ENCODE measurements around the gene MRPL12.

The MRPL12 gene

DNA sequence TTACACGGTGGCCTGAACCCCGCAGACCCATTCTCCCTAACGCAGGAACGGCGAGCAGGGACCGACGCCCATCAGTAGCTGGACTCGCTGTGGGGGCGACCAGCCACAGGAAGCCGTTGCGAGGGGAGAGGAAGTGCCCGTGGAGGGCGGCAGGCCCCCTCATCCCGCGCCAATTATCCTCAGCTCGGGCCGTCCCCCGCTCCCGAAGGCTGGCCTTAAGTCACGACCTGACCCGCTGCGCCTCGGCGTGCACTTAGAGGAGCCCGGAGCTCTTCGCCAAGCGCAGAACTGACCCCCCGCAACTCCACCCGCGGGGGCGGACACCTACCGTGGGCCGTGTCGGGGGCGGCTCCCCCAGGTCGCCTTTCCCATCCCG lies 20.0 kb upstream of the MRPL12 start:
- DNase-seq: no peak

DNA sequence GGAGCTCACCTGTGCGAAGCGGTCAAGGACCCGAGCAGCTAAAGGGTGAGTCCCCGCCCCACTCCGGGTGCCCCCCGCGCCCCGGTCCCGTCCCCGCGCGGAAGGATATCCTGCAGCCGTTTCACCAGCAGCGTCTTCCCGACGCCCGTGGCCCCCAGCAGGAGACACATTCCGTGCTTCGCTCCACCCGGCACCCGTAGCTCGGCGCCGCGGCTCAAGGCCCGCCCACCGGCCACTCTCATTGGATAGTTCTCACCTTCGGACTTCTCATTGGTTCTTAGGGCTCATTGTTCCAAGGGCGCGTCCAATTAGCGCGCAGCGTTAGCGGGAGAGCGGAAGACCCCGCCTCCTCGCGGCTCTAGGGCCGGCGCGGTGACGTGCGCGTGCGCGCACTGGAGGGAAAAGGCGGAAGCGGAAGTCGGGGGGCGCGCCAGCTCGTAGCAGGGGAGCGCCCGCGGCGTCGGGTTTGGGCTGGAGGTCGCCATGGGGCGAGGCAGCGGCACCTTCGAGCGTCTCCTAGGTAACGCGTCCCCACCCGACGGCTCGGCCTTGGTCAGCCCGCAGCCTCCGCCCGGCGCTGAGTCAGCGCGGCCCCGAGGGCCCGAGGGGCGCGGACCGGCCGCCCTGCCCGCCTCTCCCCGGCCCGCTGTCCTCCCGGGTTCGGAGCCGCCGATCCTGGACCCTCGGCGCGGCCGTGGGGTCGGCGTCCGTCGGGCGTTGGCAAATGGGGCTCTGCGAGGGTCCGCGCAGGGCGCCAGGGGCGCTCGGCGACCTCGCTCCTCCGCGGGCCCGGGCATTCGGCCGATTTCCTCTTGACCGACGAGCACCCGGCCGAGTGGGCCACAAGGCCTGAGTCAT lies 19.4 kb upstream of the MRPL12 start, which contains the start of the genes ARL16 and HGS:
Gene ARL16, minus strand, starts transcription at position 214 of the 858 bp plus-strand sequence. Its CDS starts 44 bp downstream, at position 170.
Gene HGS, plus strand, starts transcription at position 428 of the 858 bp plus-strand sequence. Its CDS starts 56 bp downstream, at position 484.
- DNase-seq: peak; percentile 98

DNA sequence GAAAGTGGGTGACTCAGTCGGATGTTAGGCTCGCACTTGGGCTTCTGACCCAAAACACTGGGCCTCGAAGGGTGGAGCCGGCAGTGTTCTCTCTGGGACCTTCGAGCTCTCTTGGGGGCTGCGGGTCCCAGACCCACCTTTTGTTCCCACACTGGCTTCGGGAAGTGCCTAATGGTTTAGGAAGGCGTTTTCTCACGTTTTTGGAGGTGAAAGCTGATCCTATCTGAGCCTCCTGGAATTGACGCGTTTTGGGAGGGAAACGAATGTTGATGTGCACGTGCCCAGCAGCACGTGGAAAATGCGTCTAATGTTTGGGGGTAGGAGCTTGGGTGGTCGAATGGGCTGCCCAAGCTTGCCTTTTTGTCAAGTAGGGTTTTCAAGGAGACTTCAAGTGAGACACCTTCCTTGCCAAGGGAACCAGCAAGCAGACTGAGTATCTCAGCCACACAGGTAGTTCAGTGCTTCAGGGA lies 18.7 kb upstream of the MRPL12 start:
- no peak for DNase-seq

DNA sequence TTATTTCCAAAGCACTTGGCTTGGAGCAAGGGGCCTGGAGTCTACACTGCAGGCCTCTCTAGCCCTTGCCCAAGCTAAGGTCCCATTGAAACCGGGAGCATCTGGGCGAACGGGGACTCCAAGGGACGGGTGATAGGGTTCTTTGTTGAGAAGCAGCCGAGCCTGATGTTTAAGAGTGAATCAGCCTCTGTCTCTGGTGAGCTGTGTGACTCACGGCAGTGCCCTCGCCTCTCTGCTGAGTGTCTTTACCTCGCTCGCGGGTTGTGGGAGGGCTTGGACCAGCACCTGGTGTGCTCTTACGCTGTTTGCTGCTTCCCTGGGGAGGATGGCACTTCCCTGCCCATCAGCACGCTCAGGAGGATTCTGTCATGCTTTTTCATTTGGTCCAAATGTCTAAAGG lies 18.1 kb upstream of the MRPL12 start:
- no peak for DNase-seq

GRCh38 chr17:81686614-81687013 lies 16.6 kb upstream of the MRPL12 start:
- DNase-seq: no peak

GRCh38 chr17:81687770-81688541 lies 15.2 kb upstream of the MRPL12 start:
- DNase-seq: no peak

DNA sequence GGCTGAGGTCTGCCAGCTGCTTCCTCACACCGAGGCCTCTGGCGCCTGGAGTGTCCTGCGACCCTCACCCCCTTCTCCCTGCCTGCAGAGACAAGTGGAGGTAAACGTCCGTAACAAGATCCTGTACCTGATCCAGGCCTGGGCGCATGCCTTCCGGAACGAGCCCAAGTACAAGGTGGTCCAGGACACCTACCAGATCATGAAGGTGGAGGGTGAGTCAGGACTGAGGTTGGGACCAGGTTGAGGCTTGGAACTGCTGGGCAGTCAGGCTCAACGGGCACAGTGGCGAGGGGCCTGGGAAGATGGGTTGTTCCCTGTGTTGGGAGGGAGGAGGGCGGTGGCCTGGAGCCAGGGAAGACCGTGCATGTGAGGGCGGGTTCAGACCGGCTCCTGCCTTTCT lies 14.6 kb upstream of the MRPL12 start:
- DNase-seq: no peak

GRCh38 chr17:81690066-81690465 lies 13.1 kb upstream of the MRPL12 start:
- no peak for DNase-seq

DNA sequence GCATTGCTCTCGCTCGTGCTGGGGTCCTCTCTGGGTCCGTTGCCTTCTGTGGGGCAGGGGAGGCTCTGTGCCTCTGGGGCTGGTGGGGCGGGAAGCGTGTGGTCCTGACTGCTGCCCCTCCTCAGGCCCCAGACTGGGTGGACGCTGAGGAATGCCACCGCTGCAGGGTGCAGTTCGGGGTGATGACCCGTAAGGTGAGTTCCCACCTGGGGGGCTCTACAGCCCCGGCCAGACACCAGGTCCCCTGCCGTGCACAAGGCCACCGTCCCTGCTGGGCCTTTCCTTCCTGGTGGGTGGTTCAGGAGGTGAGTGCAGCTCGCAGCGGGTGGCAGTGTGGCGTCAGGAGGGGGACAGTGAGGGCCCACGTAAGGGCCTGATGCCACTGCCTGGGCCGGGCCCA lies 12.6 kb upstream of the MRPL12 start:
- no peak for DNase-seq

GRCh38 chr17:81691196-81691595 lies 12.0 kb upstream of the MRPL12 start:
- no peak for DNase-seq

DNA sequence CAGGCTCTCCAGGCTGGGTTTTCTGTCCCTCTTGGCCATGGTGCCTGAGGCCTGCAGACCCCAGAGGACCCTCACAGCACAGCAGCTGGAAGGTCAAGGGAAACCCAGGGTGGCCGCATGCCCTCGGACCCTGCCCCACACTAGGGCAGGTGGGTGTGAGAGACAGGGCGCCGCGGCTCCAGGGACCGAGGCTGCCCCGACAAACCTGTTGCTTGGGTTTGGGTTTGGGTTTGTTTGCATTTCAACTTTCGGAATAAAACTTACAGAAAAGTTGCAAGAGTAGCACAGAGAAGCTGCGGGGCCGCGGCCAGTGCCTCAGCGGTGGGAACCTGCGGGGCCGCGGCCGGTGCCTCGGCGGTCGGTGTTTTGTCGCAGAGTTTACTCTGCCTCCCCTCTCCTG lies 11.6 kb upstream of the MRPL12 start:
- no peak for DNase-seq

GRCh38 chr17:81693509-81694210 lies 9.5 kb upstream of the MRPL12 start:
- DNase-seq: no peak

GRCh38 chr17:81694810-81695209 lies 8.4 kb upstream of the MRPL12 start:
- DNase-seq: no peak

- DNase-seq: no peak
Measured at GRCh38 chr17:81695211-81695610, 8.0 kb upstream of the MRPL12 start.

GRCh38 chr17:81695801-81696200 lies 7.4 kb upstream of the MRPL12 start:
- DNase-seq: no peak

DNA sequence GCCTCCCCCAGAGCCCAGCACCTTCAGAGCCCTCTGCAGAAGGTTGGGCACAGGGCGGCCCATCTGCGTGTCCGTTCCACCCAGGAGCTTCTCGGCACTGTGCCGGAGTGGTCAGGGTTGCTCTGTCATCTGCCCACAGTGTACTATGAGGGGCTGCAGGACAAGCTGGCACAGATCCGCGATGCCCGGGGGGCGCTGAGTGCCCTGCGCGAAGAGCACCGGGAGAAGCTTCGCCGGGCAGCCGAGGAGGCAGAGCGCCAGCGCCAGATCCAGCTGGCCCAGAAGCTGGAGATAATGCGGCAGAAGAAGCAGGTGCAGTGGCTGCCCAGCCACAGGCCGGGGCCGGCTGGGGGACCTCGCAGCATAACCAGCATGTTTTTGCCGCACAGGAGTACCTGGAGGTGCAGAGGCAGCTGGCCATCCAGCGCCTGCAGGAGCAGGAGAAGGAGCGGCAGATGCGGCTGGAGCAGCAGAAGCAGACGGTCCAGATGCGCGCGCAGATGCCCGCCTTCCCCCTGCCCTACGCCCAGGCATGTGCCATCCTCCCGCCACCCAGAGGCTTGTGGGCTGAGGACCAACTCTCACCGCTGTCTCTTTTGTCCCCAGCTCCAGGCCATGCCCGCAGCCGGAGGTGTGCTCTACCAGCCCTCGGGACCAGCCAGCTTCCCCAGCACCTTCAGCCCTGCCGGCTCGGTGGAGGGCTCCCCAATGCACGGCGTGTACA lies 6.8 kb upstream of the MRPL12 start:
- no peak for DNase-seq

DNA sequence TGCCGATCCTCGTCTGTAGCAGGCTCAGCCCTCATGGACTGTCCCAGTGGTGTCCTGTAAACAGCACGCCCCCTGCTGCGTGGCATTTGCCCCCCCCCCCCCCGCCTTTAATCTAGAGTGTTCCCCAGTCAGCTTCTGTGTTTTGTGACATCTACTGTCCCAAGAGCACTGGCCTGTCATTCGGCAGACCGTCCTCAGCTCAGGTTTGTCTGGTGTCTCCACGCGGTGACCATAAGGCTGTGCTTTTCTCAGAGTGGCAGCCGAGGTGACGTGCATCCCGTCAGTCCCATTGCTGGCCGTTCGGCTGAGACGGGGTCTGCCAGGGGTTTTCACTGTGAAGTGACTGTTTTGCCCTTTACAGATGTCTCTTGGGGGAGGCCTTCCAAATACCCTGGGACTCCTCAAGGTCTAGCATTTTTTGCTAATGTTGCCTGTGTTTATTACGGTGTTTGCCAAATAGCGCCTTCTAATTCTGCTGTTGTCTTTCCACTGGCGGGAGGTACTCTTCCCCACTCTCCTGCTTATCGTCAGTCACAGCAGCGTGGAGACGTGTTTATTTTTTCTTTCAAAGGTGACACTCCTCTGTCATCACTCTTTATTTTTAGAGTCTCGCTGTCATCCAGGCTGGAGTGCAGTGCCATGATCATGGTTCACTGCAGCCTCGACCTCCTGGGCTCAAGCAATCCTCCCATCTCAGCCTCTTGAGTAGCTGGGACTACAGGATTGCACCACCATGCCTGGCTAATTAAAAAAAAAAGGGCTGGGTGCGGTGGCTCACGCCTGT lies 5.7 kb upstream of the MRPL12 start:
- DNase-seq: no peak

GRCh38 chr17:81700353-81701287 lies 2.5 kb upstream of the MRPL12 start:
- no peak for DNase-seq

DNA sequence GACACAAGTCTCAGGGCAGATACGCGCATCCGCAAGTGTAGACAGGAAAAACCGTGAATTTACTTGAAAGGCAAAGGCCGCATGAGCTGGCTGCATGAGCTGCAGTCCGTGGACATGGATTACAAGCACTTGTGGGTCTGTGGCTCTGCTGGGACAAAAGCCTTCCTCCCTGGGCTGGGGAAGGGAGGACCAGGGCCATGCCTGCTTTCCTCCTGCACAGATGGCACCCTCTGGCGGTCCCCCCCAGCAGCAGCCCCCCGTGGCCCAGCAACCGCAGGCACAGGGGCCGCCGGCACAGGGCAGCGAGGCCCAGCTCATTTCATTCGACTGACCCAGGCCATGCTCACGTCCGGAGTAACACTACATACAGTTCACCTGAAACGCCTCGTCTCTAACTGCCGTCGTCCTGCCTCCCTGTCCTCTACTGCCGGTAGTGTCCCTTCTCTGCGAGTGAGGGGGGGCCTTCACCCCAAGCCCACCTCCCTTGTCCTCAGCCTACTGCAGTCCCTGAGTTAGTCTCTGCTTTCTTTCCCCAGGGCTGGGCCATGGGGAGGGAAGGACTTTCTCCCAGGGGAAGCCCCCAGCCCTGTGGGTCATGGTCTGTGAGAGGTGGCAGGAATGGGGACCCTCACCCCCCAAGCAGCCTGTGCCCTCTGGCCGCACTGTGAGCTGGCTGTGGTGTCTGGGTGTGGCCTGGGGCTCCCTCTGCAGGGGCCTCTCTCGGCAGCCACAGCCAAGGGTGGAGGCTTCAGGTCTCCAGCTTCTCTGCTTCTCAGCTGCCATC lies 1.7 kb upstream of the MRPL12 start:
- no peak for DNase-seq
